Measurements from ENCODE around the gene WBP2NL.

WBP2NL gene

GRCh38 chr22:41951898-41952474 lies 46.6 kb upstream of the WBP2NL start, which contains the start of gene SMIM45:
SMIM45 (plus strand) TSS chr22:41952150.
- Histone ChIP-seq H2BK15ac (ENCODE audit: low read depth, poor library complexity, severe bottlenecking) (no peak within 1 kb of the TSS), H2BK120ac (ENCODE audit: low read depth, low read length) (no peak within 1 kb of the TSS), H3K14ac (ENCODE audit: low read length in 2 of 2) (no peak within 1 kb of the TSS), H3K4me3 (ENCODE audit: insufficient read depth in 1 of 2, low read depth in 1 of 2, low read length in 2 of 2) (no peak within 1 kb of the TSS), H3K23ac (ENCODE audit: low read length in 2 of 2) (no peak within 1 kb of the TSS), H4K8ac (ENCODE audit: low read length) (no peak within 1 kb of the TSS), H3K9ac (ENCODE audit: low read length) (no peak within 1 kb of the TSS), H3K4me2 (ENCODE audit: low read length, poor library complexity, severe bottlenecking) (no peak within 1 kb of the TSS), H3K27ac (ENCODE audit: low read length, poor library complexity, severe bottlenecking) (no peak within 1 kb of the TSS), H2BK5ac (ENCODE audit: low read depth, low read length, poor library complexity, severe bottlenecking) (no peak within 1 kb of the TSS), H2AFZ (ENCODE audit: low read depth, low read length) (no peak within 1 kb of the TSS), H3K4me1 (ENCODE audit: control insufficient read depth, insufficient read depth, low read depth, low read length) (peaks cover 16% of the 10 kb centered on the region), H2AK5ac (ENCODE audit: low read length, severe bottlenecking) (no peak within 1 kb of the TSS), H4K91ac (ENCODE audit: low read length) (no peak within 1 kb of the TSS), H3K18ac (ENCODE audit: low read depth in 1 of 2, low read length in 2 of 2) (no peak within 1 kb of the TSS), H3K36me3 (ENCODE audit: control insufficient read depth in 1 of 2, insufficient read depth in 2 of 2, low read depth in 1 of 2, low read length in 2 of 2) (no peaks in the 10 kb centered on the region), H3K27me3 (ENCODE audit: control insufficient read depth in 1 of 2, insufficient read depth in 1 of 2, low read length in 2 of 2) (peaks cover 0 to 22% of the 10 kb centered on the region in 2 experiments), H3K4ac (ENCODE audit: low read depth in 1 of 2, low read length in 2 of 2) (no peak within 1 kb of the TSS), H2BK12ac (ENCODE audit: low read length in 2 of 2) (no peak within 1 kb of the TSS), H3K79me1 (replicated peaks; ENCODE audit: low read length, poor library complexity, severe bottlenecking) (no peaks in the 10 kb centered on the region), H3K9me3 (ENCODE audit: control insufficient read depth, low read length) (no peaks in the 10 kb centered on the region)
- 87% methylated on average over 16 of the region's 16 CpGs for WGBS
- DNase-seq = no peak

GRCh38 chr22:41952713-41953112 lies 45.9 kb upstream of the WBP2NL start:
- Histone ChIP-seq H2BK120ac (ENCODE audit: low read depth, low read length) (no peak overlapping the region), H3K4me3 (ENCODE audit: insufficient read depth in 1 of 2, low read depth in 1 of 2, low read length in 2 of 2) (no peak overlapping the region), H3K36me3 (ENCODE audit: control insufficient read depth in 1 of 2, insufficient read depth in 2 of 2, low read depth in 1 of 2, low read length in 2 of 2) (no peaks in the 10 kb centered on the region), H3K4ac (ENCODE audit: low read depth in 1 of 2, low read length in 2 of 2) (no peak overlapping the region), H2AFZ (ENCODE audit: low read depth, low read length) (no peak overlapping the region), H2BK15ac (ENCODE audit: low read depth, poor library complexity, severe bottlenecking) (no peak overlapping the region), H4K8ac (ENCODE audit: low read length) (no peak overlapping the region), H3K27ac (ENCODE audit: low read length, poor library complexity, severe bottlenecking) (no peak overlapping the region), H2BK12ac (ENCODE audit: low read length in 2 of 2) (no peak overlapping the region), H3K23ac (ENCODE audit: low read length in 2 of 2) (no peak overlapping the region), H3K9ac (ENCODE audit: low read length) (no peak overlapping the region), H3K79me1 (replicated peaks; ENCODE audit: low read length, poor library complexity, severe bottlenecking) (no peaks in the 10 kb centered on the region), H2AK5ac (ENCODE audit: low read length, severe bottlenecking) (no peak overlapping the region), H3K4me2 (ENCODE audit: low read length, poor library complexity, severe bottlenecking) (no peak overlapping the region), H2BK5ac (ENCODE audit: low read depth, low read length, poor library complexity, severe bottlenecking) (no peak overlapping the region), H3K18ac (ENCODE audit: low read depth in 1 of 2, low read length in 2 of 2) (no peak overlapping the region), H3K14ac (ENCODE audit: low read length in 2 of 2) (no peak overlapping the region), H3K9me3 (ENCODE audit: control insufficient read depth, low read length) (no peaks in the 10 kb centered on the region), H4K91ac (ENCODE audit: low read length) (no peak overlapping the region), H3K4me1 (ENCODE audit: control insufficient read depth, insufficient read depth, low read depth, low read length) (peaks cover 18% of the 10 kb centered on the region), H3K27me3 (ENCODE audit: control insufficient read depth in 1 of 2, insufficient read depth in 1 of 2, low read length in 2 of 2) (peaks cover 0 to 22% of the 10 kb centered on the region in 2 experiments)
- WGBS = 69% methylated on average over 2 of the region's 2 CpGs
- no peak for DNase-seq

- Histone ChIP-seq H3K36me3 (ENCODE audit: control insufficient read depth in 1 of 2, insufficient read depth in 2 of 2, low read depth in 1 of 2, low read length in 2 of 2) (no peaks in the 10 kb centered on the region), H2BK120ac (ENCODE audit: low read depth, low read length) (no peak overlapping the region), H4K8ac (ENCODE audit: low read length) (peak overlapping the region; percentile 59), H2AK5ac (ENCODE audit: low read length, severe bottlenecking) (no peak overlapping the region), H2BK5ac (ENCODE audit: low read depth, low read length, poor library complexity, severe bottlenecking) (no peak overlapping the region), H3K4me1 (ENCODE audit: control insufficient read depth, insufficient read depth, low read depth, low read length) (peaks cover 8% of the 10 kb centered on the region), H3K27me3 (ENCODE audit: control insufficient read depth in 1 of 2, insufficient read depth in 1 of 2, low read length in 2 of 2) (peaks cover 3 to 6% of the 10 kb centered on the region in 2 experiments), H3K9ac (ENCODE audit: low read length) (no peak overlapping the region), H3K4ac (ENCODE audit: low read depth in 1 of 2, low read length in 2 of 2) (peak overlapping the region in 1 of 2 experiments; percentile 35), H3K23ac (ENCODE audit: low read length in 2 of 2) (no peak overlapping the region), H3K27ac (ENCODE audit: low read length, poor library complexity, severe bottlenecking) (no peak overlapping the region), H3K4me2 (ENCODE audit: low read length, poor library complexity, severe bottlenecking) (peak overlapping the region; percentile 5), H2BK12ac (ENCODE audit: low read length in 2 of 2) (no peak overlapping the region), H4K91ac (ENCODE audit: low read length) (peak overlapping the region; percentile 48), H2BK15ac (ENCODE audit: low read depth, poor library complexity, severe bottlenecking) (no peak overlapping the region), H3K14ac (ENCODE audit: low read length in 2 of 2) (no peak overlapping the region), H2AFZ (ENCODE audit: low read depth, low read length) (no peak overlapping the region), H3K4me3 (ENCODE audit: insufficient read depth in 1 of 2, low read depth in 1 of 2, low read length in 2 of 2) (no peak overlapping the region), H3K79me1 (replicated peaks; ENCODE audit: low read length, poor library complexity, severe bottlenecking) (no peaks in the 10 kb centered on the region), H3K9me3 (ENCODE audit: control insufficient read depth, low read length) (no peaks in the 10 kb centered on the region), H3K18ac (ENCODE audit: low read depth in 1 of 2, low read length in 2 of 2) (peak overlapping the region in 1 of 2 experiments; percentile 16)
- WGBS = 69% methylated on average over 18 of the region's 23 CpGs
- DNase-seq = no peak
These were observed 40.5 kb upstream of the WBP2NL start for GRCh38 chr22:41957941-41958556.

- H2BK120ac ChIP-seq (ENCODE audit: low read depth, low read length) = no peak overlapping the region
- 71% methylated on average over 9 of the region's 9 CpGs for WGBS
- H3K36me3 ChIP-seq (ENCODE audit: control insufficient read depth in 1 of 2, insufficient read depth in 2 of 2, low read depth in 1 of 2, low read length in 2 of 2) = no peaks in the 10 kb centered on the region
- H3K9ac ChIP-seq (ENCODE audit: low read length) = no peak overlapping the region
- H3K4me1 ChIP-seq (ENCODE audit: control insufficient read depth, insufficient read depth, low read depth, low read length) = no peaks in the 10 kb centered on the region
- H3K9me3 ChIP-seq (ENCODE audit: control insufficient read depth, low read length) = no peaks in the 10 kb centered on the region
- no peak overlapping the region for H3K23ac ChIP-seq (ENCODE audit: low read length in 2 of 2)
- no peaks in the 10 kb centered on the region for H3K79me1 ChIP-seq (replicated peaks; ENCODE audit: low read length, poor library complexity, severe bottlenecking)
- no peak overlapping the region for H2AK5ac ChIP-seq (ENCODE audit: low read length, severe bottlenecking)
- H3K4me3 ChIP-seq (ENCODE audit: insufficient read depth in 1 of 2, low read depth in 1 of 2, low read length in 2 of 2) = no peak overlapping the region
- DNase-seq = no peak
- no peak overlapping the region for H2BK15ac ChIP-seq (ENCODE audit: low read depth, poor library complexity, severe bottlenecking)
- H3K4ac ChIP-seq (ENCODE audit: low read depth in 1 of 2, low read length in 2 of 2) = no peak overlapping the region
- H4K8ac ChIP-seq (ENCODE audit: low read length) = no peak overlapping the region
- H3K27me3 ChIP-seq (ENCODE audit: control insufficient read depth in 1 of 2, insufficient read depth in 1 of 2, low read length in 2 of 2) = peaks cover 5 to 14% of the 10 kb centered on the region in 2 experiments
- H3K4me2 ChIP-seq (ENCODE audit: low read length, poor library complexity, severe bottlenecking) = no peak overlapping the region
- H3K18ac ChIP-seq (ENCODE audit: low read depth in 1 of 2, low read length in 2 of 2) = no peak overlapping the region
- no peak overlapping the region for H3K27ac ChIP-seq (ENCODE audit: low read length, poor library complexity, severe bottlenecking)
- no peak overlapping the region for H2BK5ac ChIP-seq (ENCODE audit: low read depth, low read length, poor library complexity, severe bottlenecking)
- no peak overlapping the region for H3K14ac ChIP-seq (ENCODE audit: low read length in 2 of 2)
- no peak overlapping the region for H4K91ac ChIP-seq (ENCODE audit: low read length)
- no peak overlapping the region for H2BK12ac ChIP-seq (ENCODE audit: low read length in 2 of 2)
- no peak overlapping the region for H2AFZ ChIP-seq (ENCODE audit: low read depth, low read length)
These were observed 35.0 kb upstream of the WBP2NL start for GRCh38 chr22:41963453-41964111.
